Measurements from ENCODE around the gene NHP2.

DNA sequence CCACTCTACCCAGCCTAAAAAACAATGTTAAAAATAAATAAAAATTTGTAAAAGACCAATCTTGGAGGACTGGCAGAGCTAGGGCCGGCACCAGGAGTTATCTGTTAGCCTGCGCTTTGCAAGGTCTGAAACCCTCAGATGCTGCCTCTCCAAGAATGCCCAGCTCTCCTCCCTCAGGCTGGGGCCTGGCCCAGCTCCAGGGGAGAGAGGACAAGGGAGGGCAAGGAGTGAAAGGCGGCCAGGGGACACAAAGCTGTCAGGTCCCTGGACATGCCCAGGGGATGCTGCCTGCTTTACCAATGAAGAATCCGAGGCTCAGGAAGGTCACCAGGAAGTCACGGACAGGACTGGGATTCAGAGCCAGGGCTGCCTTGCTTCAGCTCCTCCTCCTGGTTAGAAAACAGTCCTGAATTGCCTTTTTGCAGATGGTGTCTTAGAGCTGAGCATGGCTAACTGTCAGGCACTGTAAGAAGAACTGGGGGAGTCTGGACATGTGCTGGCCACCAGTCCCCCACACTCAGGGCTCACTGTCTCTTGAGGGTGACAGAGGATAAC, 45.9 kb downstream of the NHP2 start:
- TF ChIP-seq CTCF (IDR thresholded peaks at IDR 0.05) (no peak), POLR2A (IDR thresholded peaks at IDR 0.05) (no peak)

Data from thyroid gland (tissue), 4 donors.